HCT116 (cell line): Measurements from ENCODE around the gene CCDC116. TPM values are rescaled to one million over a fixed set of nuclear protein-coding genes. Genes with fewer than 3 reads are reported as not detected.

ENCODE experiments used
- ATAC-seq: fragments of 200-7000 bp; cut with Tn5 transposase; 2 replicates; pipeline ENCODE4 v1.9.1; 2020; ENCODE audit warnings: mild to moderate bottlenecking, moderate library complexity
- BruUV-seq: library from RNA; stranded (reverse); fragments of 400-500 nt; replicated peaks from 2 replicates; lab custom pipeline; 2021; lab: Mats Ljungman, UMichigan
- CTCF ChIA-PET: fragments of 300-600 bp; sonication (Branson Sonifier 250); formaldehyde crosslinking; loops from one replicate; lab custom pipeline; 2021; ENCODE audit warnings: antibody characterized with exemption; lab: Charles Lee
- POLR2A ChIA-PET: fragments of 300-600, 350-600 bp; sonication (Branson Sonifier 250); formaldehyde crosslinking; loops from one replicate; lab custom pipeline; 2021; ENCODE audit warnings: antibody characterized with exemption; lab: Charles Lee
- RAD21 ChIA-PET, 2 experiments: fragments of 300-600 bp; sonication (Branson Sonifier 250); formaldehyde crosslinking; loops; one replicate each; lab custom pipeline; 2023; ENCODE audit warnings: low total read pairs in 2 of 2; ENCODE audit not compliant: uncharacterized antibody in 2 of 2, unreplicated experiment in 2 of 2, low non-redundant PET in 1 of 2; lab: Charles Lee
- DNase-seq: peaks from one replicate; pipeline ENCODE4 v3.0.0-alpha.2; 2010; ENCODE audit warnings: low read depth, low spot score
- H2AFZ ChIP-seq: fragments of 200-600 bp; shearing (Covaris generic), sonication (generic); 2 replicates; pipeline ENCODE4 v1.6.1; 2017; ENCODE audit warnings: low read depth, mixed run types, mixed read lengths, antibody characterized with exemption, low read length; ENCODE audit not compliant: poor library complexity, severe bottlenecking
- H3K27ac ChIP-seq: 2 replicates; pipeline ENCODE4 v1.5.1; 2012; ENCODE audit warnings: low read depth, low read length
- H3K27me3 ChIP-seq: fragments of 200-600 bp; sonication (generic); 2 replicates; pipeline ENCODE4 v1.6.1; 2016; ENCODE audit warnings: mixed run types, low read length, mixed read lengths; ENCODE audit not compliant: insufficient read depth
- H3K36me3 ChIP-seq, 2 experiments: fragments of 200-500 bp in 1 of 2; fragments of 200-600 bp in 1 of 2; sonication (Bioruptor generic) in 1 of 2; sonication (generic) in 1 of 2; 2 replicates each; pipeline versions ENCODE4 v1.5.1 to v1.6.1; 2014 to 2016; ENCODE audit warnings: low read length in 2 of 2, inconsistent platforms in 1 of 2, mixed read lengths in 1 of 2, mixed run types in 1 of 2; ENCODE audit not compliant: insufficient read depth in 2 of 2, control insufficient read depth in 1 of 2
- H3K4me1 ChIP-seq, 2 experiments: fragments of 200-600 bp in 1 of 2; sonication (generic) in 1 of 2; 2 replicates each; pipeline versions ENCODE4 v1.5.1 to v1.6.1; 2012 to 2017; ENCODE audit warnings: low read length in 2 of 2, inconsistent platforms in 1 of 2, mild to moderate bottlenecking in 1 of 2, mixed read lengths in 1 of 2, mixed run types in 1 of 2, moderate library complexity in 1 of 2; ENCODE audit not compliant: insufficient read depth in 2 of 2, control insufficient read depth in 1 of 2
- H3K4me2 ChIP-seq: fragments of 200-600 bp; sonication (generic); 2 replicates; pipeline ENCODE4 v1.6.1; 2017; ENCODE audit warnings: mixed run types, low read length, mixed read lengths
- H3K4me3 ChIP-seq, 2 experiments: fragments of 200-600 bp in 1 of 2; sonication (generic) in 1 of 2; replicated peaks in 1 of 2; 2 replicates each; pipeline ENCODE4 v1.5.1; 2011 to 2016; ENCODE audit warnings: low read length in 2 of 2, control low read depth in 1 of 2, low read depth in 1 of 2, mild to moderate bottlenecking in 1 of 2, mixed read lengths in 1 of 2, mixed run types in 1 of 2
- H3K79me2 ChIP-seq: fragments of 200-600 bp; sonication (generic); 2 replicates; pipeline ENCODE4 v1.6.1; 2017; ENCODE audit warnings: mild to moderate bottlenecking, mixed run types, low read length, moderate library complexity, mixed read lengths; ENCODE audit not compliant: insufficient read depth
- H3K9ac ChIP-seq: fragments of 200-600 bp; sonication (generic); 2 replicates; pipeline ENCODE4 v1.6.1; 2016; ENCODE audit warnings: low read length, mixed read lengths
- H3K9me2 ChIP-seq: fragments of 200-600 bp; sonication (generic), shearing (Covaris generic); 2 replicates; pipeline ENCODE4 v1.6.1; 2017; ENCODE audit warnings: mixed run types, mild to moderate bottlenecking, moderate library complexity; ENCODE audit not compliant: insufficient read depth
- H3K9me3 ChIP-seq, 2 experiments: fragments of 200-500 bp in 1 of 2; fragments of 200-600 bp in 1 of 2; sonication (Bioruptor generic) in 1 of 2; sonication (generic) in 1 of 2; 2 replicates each; pipeline ENCODE4 v1.6.1; 2014 to 2017; ENCODE audit warnings: low read length in 2 of 2, mixed read lengths in 2 of 2, inconsistent platforms in 1 of 2, low read depth in 1 of 2, mild to moderate bottlenecking in 1 of 2, mixed run types in 1 of 2, moderate library complexity in 1 of 2; ENCODE audit not compliant: control insufficient read depth in 1 of 2, insufficient read depth in 1 of 2
- H4K20me1 ChIP-seq: fragments of 200-600 bp; sonication (generic), shearing (Covaris generic); 2 replicates; pipeline ENCODE4 v1.6.1; 2017; ENCODE audit warnings: mixed run types, mild to moderate bottlenecking, moderate library complexity; ENCODE audit not compliant: insufficient read depth
- CBX3 ChIP-seq: IDR thresholded peaks from 2 replicates; pipeline ENCODE4 v1.6.1; 2012; ENCODE audit warnings: low read depth
- CEBPB ChIP-seq: IDR thresholded peaks from 2 replicates; pipeline ENCODE4 v1.6.1; 2012; ENCODE audit warnings: low read depth
- EGR1 ChIP-seq: IDR thresholded peaks from 2 replicates; pipeline ENCODE4 v1.6.1; 2012; ENCODE audit warnings: low read depth
- ELF1 ChIP-seq: IDR thresholded peaks from 2 replicates; pipeline ENCODE4 v1.6.1; 2012; ENCODE audit warnings: low read depth, borderline replicate concordance
- EZH2 ChIP-seq: fragments of 200-600 bp; sonication (generic); IDR thresholded peaks from 2 replicates; pipeline ENCODE4 v1.6.1; 2017; ENCODE audit warnings: antibody characterized with exemption, mixed run types
- EZH2phosphoT487 ChIP-seq: fragments of 200-600 bp; IDR thresholded peaks from 2 replicates; pipeline ENCODE4 v1.6.1; 2018; ENCODE audit warnings: antibody characterized with exemption, borderline replicate concordance
- FOSL1 ChIP-seq: IDR thresholded peaks from 2 replicates; pipeline ENCODE4 v1.6.1; 2012; ENCODE audit warnings: low read depth
- MAX ChIP-seq: IDR thresholded peaks from 2 replicates; pipeline ENCODE4 v1.6.1; 2012
- POLR2A ChIP-seq: IDR thresholded peaks from 2 replicates; pipeline ENCODE4 v1.7.0; 2011; ENCODE audit warnings: borderline replicate concordance; ENCODE audit not compliant: insufficient read depth, insufficient read length; ENCODE audit errors: extremely low read depth
- POLR2AphosphoS5 ChIP-seq: IDR thresholded peaks from 2 replicates; pipeline ENCODE4 v1.6.1; 2011; ENCODE audit warnings: mild to moderate bottlenecking, low read depth, low read length, moderate library complexity
- RAD21 ChIP-seq: IDR thresholded peaks from 2 replicates; pipeline ENCODE4 v1.6.1; 2012; ENCODE audit warnings: low read depth, mild to moderate bottlenecking
- SRF ChIP-seq: IDR thresholded peaks from 2 replicates; pipeline ENCODE4 v1.6.1; 2012; ENCODE audit warnings: low read depth
- YY1 ChIP-seq: IDR thresholded peaks from 2 replicates; pipeline ENCODE4 v1.6.1; 2011; ENCODE audit warnings: low read length, low read depth, moderate library complexity, mild to moderate bottlenecking; ENCODE audit not compliant: insufficient replicate concordance; ENCODE audit errors: extremely low read depth
- ZBTB33 ChIP-seq: IDR thresholded peaks from 2 replicates; pipeline ENCODE4 v1.6.1; 2011; ENCODE audit warnings: mild to moderate bottlenecking, low read length, moderate library complexity; ENCODE audit not compliant: insufficient replicate concordance; ENCODE audit errors: extremely low read depth
- ZFX ChIP-seq: fragments of 450-650 bp; IDR thresholded peaks from 2 replicates; pipeline ENCODE4 v1.6.1; 2017
- ZNF274 ChIP-seq: fragments of 200-500 bp; sonication (Bioruptor generic); IDR thresholded peaks from 2 replicates; pipeline ENCODE4 v1.6.1; 2014; ENCODE audit warnings: mild to moderate bottlenecking, low read depth, low read length, inconsistent platforms
- intact Hi-C: fragments of 100-400 bp; cut with micrococcal nuclease; formaldehyde crosslinking; loops from 2 replicates; pipeline ENCODE4 v1.10.0; 2022
- total RNA-seq: library from RNA; stranded (reverse); gene quantifications from one replicate; pipeline ENCODE4 v1.2.1, GENCODE V29; 2021; ENCODE audit not compliant: unreplicated experiment
- TF ChIP-seq, protein P1 (sequence below): IDR thresholded peaks from 2 replicates; pipeline ENCODE4 v1.6.1; 2012
- TF ChIP-seq, protein P2 (sequence below): IDR thresholded peaks from 2 replicates; pipeline ENCODE4 v1.6.1; 2012; ENCODE audit warnings: low read depth

CCDC116 gene
- total RNA-seq, 1 experiment from 2014 or later = 0.66 TPM

DNA sequence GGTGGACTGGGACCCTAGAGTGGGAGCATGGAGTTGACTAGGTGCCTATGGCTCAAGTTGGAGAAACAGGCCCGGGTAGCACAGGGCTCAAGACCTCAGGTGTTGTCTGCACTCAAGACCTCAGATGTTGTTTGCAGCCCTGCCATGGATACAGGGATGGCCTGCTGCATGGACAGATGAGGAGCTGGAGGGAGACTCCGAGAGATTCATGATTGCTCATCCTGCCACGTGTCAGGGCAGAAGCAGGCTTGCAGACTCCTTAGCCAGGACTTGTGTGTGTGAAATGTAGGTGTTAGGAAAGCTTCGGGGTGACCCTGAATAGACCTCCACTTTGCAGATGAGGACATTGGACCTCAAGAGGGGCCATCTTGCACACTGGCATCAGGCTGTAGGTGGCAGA, 921 bp downstream of the CCDC116 start:
- DNase-seq = no peak

More for the DNA sequence above, 921 bp downstream of the CCDC116 start:
- ChIA-PET POLR2A (interaction anchor here (2.9 kb wide), 1 partner anchor 9 kb away, joined by 17 read pairs; the partner anchor contains the start of gene SDF2L1), RAD21 (no interaction called here), CTCF (interaction anchor here (5.7 kb wide), 1 partner anchor 9 kb away, joined by 103 read pairs; the partner anchor contains the start of gene SDF2L1)
- TF ChIP-seq ZBTB33 (no peak), SRF (no peak), ZNF274 (no peak), ELF1 (no peak), FOSL1 (no peak), EGR1 (no peak), RAD21 (no peak), EZH2phosphoT487 (no peak), ZFX (no peak), YY1 (no peak), EZH2 (no peak), CBX3 (no peak), MAX (no peak), POLR2AphosphoS5 (no peak), CEBPB (no peak), POLR2A (no peak)
- TF ChIP-seq, protein P1, sequence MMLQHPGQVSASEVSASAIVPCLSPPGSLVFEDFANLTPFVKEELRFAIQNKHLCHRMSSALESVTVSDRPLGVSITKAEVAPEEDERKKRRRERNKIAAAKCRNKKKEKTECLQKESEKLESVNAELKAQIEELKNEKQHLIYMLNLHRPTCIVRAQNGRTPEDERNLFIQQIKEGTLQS = no peak
- TF ChIP-seq, protein P2, sequence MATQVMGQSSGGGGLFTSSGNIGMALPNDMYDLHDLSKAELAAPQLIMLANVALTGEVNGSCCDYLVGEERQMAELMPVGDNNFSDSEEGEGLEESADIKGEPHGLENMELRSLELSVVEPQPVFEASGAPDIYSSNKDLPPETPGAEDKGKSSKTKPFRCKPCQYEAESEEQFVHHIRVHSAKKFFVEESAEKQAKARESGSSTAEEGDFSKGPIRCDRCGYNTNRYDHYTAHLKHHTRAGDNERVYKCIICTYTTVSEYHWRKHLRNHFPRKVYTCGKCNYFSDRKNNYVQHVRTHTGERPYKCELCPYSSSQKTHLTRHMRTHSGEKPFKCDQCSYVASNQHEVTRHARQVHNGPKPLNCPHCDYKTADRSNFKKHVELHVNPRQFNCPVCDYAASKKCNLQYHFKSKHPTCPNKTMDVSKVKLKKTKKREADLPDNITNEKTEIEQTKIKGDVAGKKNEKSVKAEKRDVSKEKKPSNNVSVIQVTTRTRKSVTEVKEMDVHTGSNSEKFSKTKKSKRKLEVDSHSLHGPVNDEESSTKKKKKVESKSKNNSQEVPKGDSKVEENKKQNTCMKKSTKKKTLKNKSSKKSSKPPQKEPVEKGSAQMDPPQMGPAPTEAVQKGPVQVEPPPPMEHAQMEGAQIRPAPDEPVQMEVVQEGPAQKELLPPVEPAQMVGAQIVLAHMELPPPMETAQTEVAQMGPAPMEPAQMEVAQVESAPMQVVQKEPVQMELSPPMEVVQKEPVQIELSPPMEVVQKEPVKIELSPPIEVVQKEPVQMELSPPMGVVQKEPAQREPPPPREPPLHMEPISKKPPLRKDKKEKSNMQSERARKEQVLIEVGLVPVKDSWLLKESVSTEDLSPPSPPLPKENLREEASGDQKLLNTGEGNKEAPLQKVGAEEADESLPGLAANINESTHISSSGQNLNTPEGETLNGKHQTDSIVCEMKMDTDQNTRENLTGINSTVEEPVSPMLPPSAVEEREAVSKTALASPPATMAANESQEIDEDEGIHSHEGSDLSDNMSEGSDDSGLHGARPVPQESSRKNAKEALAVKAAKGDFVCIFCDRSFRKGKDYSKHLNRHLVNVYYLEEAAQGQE = no peak
- H3K4me3 ChIP-seq = no peak overlapping the region
- no TSS peak for BruUV-seq
- H3K27ac ChIP-seq = no peak overlapping the region
- H3K9ac ChIP-seq = no peak overlapping the region
- no peaks in the 10 kb centered on the region; a peak in 1 of 4 replicates for H3K36me3 ChIP-seq
- ATAC-seq = no peak
- no peak overlapping the region for H2AFZ ChIP-seq
- intact Hi-C loops = no loop called here
- H4K20me1 ChIP-seq = no peaks in the 10 kb centered on the region
- H3K4me1 ChIP-seq = peaks cover 4 to 28% of the 10 kb centered on the region in 2 experiments; a peak in 3 of 4 replicates
- peaks cover 13% of the 10 kb centered on the region for H3K79me2 ChIP-seq
- no peaks in the 10 kb centered on the region for H3K9me2 ChIP-seq
- no peaks in the 10 kb centered on the region for H3K9me3 ChIP-seq
- no peaks in the 10 kb centered on the region for H3K27me3 ChIP-seq
- H3K4me2 ChIP-seq = no peak overlapping the region
